H9 (cell line): ENCODE results near the gene PMPCB. TPM values are rescaled to one million over a fixed set of nuclear protein-coding genes. Genes with fewer than 3 reads are reported as not detected.

Experiments used
- DNase-seq: peaks from one replicate; pipeline ENCODE4 v3.0.0-alpha.2; 2017
- H2AFZ ChIP-seq: one replicate; pipeline ENCODE4 v1.6.1; 2013; ENCODE audit warnings: mild to moderate bottlenecking, low read length, control low read depth, moderate library complexity
- H2AK5ac ChIP-seq: 2 replicates; pipeline ENCODE4 v1.6.1; 2013; ENCODE audit warnings: low read length, control low read depth, mixed read lengths; ENCODE audit not compliant: insufficient read length
- H2BK120ac ChIP-seq: one replicate; pipeline ENCODE4 v1.6.1; 2013; ENCODE audit warnings: low read depth, mild to moderate bottlenecking, low read length, control low read depth, inconsistent platforms; ENCODE audit not compliant: poor library complexity, severe bottlenecking
- H2BK12ac ChIP-seq: 2 replicates; pipeline ENCODE4 v1.6.1; 2013; ENCODE audit warnings: low read length, control low read depth, mixed read lengths, low read depth; ENCODE audit not compliant: insufficient read length
- H2BK15ac ChIP-seq: 2 replicates; pipeline ENCODE4 v1.6.1; 2013; ENCODE audit warnings: low read depth, low read length, control low read depth
- H2BK20ac ChIP-seq: one replicate; pipeline ENCODE4 v1.6.1; 2013; ENCODE audit warnings: low read depth, mild to moderate bottlenecking, low read length, control low read depth, inconsistent platforms; ENCODE audit not compliant: poor library complexity, severe bottlenecking
- H2BK5ac ChIP-seq: 2 replicates; pipeline ENCODE4 v1.6.1; 2013; ENCODE audit warnings: low read length, control low read depth, mixed read lengths; ENCODE audit not compliant: insufficient read length
- H3K14ac ChIP-seq: 2 replicates; pipeline ENCODE4 v1.6.1; 2013; ENCODE audit warnings: low read length, control low read depth; ENCODE audit not compliant: insufficient read depth
- H3K18ac ChIP-seq: 2 replicates; pipeline ENCODE4 v1.6.1; 2013; ENCODE audit warnings: low read depth, mild to moderate bottlenecking, mixed read lengths, low read length, control low read depth; ENCODE audit not compliant: insufficient read length
- H3K23ac ChIP-seq: 2 replicates; pipeline ENCODE4 v1.6.1; 2013; ENCODE audit warnings: low read length, control low read depth, mixed read lengths, low read depth; ENCODE audit not compliant: insufficient read length
- H3K23me2 ChIP-seq: 2 replicates; pipeline ENCODE4 v1.6.1; 2013; ENCODE audit warnings: low read depth, mild to moderate bottlenecking, mixed read lengths, low read length, control low read depth; ENCODE audit not compliant: insufficient read length, poor library complexity, severe bottlenecking
- H3K27ac ChIP-seq: 2 replicates; pipeline ENCODE4 v1.5.1; 2013; ENCODE audit warnings: low read length, control low read depth, mixed read lengths, low read depth; ENCODE audit not compliant: insufficient read length
- H3K27me3 ChIP-seq: 2 replicates; pipeline ENCODE4 v1.6.1; 2013; ENCODE audit warnings: low read length, control low read depth, inconsistent platforms; ENCODE audit not compliant: insufficient read depth
- H3K4ac ChIP-seq: 2 replicates; pipeline ENCODE4 v1.6.1; 2013; ENCODE audit warnings: low read depth, mild to moderate bottlenecking, control low read depth, inconsistent platforms, low read length, moderate library complexity
- H3K4me1 ChIP-seq: 2 replicates; pipeline ENCODE4 v1.6.1; 2013; ENCODE audit warnings: low read length, control low read depth, inconsistent platforms; ENCODE audit not compliant: insufficient read depth
- H3K4me2 ChIP-seq: 2 replicates; pipeline ENCODE4 v1.6.1; 2013; ENCODE audit warnings: low read length, control low read depth, mixed read lengths; ENCODE audit not compliant: insufficient read length, insufficient read depth
- H3K56ac ChIP-seq: 2 replicates; pipeline ENCODE4 v1.6.1; 2013; ENCODE audit warnings: low read depth, mild to moderate bottlenecking, mixed read lengths, low read length, control low read depth; ENCODE audit not compliant: insufficient read length
- H3K79me1 ChIP-seq: 2 replicates; pipeline ENCODE4 v1.6.1; 2013; ENCODE audit warnings: low read depth, mild to moderate bottlenecking, moderate library complexity, low read length, control low read depth, inconsistent platforms; ENCODE audit not compliant: insufficient read depth, poor library complexity, severe bottlenecking
- H3K79me2 ChIP-seq: 2 replicates; pipeline ENCODE4 v1.6.1; 2013; ENCODE audit warnings: low read length, control low read depth, inconsistent platforms; ENCODE audit not compliant: insufficient read depth
- H3K9ac ChIP-seq: 2 replicates; pipeline ENCODE4 v1.6.1; 2013; ENCODE audit warnings: low read length, control low read depth, mixed read lengths; ENCODE audit not compliant: insufficient read length; ENCODE audit errors: extremely low read depth
- H3K9me3 ChIP-seq: one replicate; pipeline ENCODE4 v1.6.1; 2013; ENCODE audit warnings: low read depth, low read length, inconsistent platforms; ENCODE audit not compliant: control insufficient read depth
- H3T11ph ChIP-seq: one replicate; pipeline ENCODE4 v1.6.1; 2013; ENCODE audit warnings: mild to moderate bottlenecking, low read length, control low read depth, inconsistent platforms
- H4K20me1 ChIP-seq: one replicate; pipeline ENCODE4 v1.6.1; 2013; ENCODE audit not compliant: control insufficient read depth, insufficient read length, insufficient read depth
- H4K5ac ChIP-seq: 2 replicates; pipeline ENCODE4 v1.6.1; 2013; ENCODE audit warnings: low read depth, mild to moderate bottlenecking, mixed read lengths, low read length, control low read depth; ENCODE audit not compliant: insufficient read length
- H4K8ac ChIP-seq: replicated peaks from 2 replicates; pipeline ENCODE4 v1.6.1; 2013; ENCODE audit warnings: low read length, control low read depth, mixed read lengths, low read depth; ENCODE audit not compliant: insufficient read length
- H4K91ac ChIP-seq: 2 replicates; pipeline ENCODE4 v1.6.1; 2013; ENCODE audit warnings: low read depth, mild to moderate bottlenecking, moderate library complexity, mixed read lengths, low read length, control low read depth; ENCODE audit not compliant: insufficient read length
- H3K27ac Mint-ChIP-seq, 3 experiments: 2 replicates in 2 of 3; 3 replicates in 1 of 3; pipeline ENCODE4 v1.8.0; 2020 to 2021; ENCODE audit warnings: mixed read lengths in 3 of 3, mild to moderate bottlenecking in 1 of 3, moderate library complexity in 1 of 3
- H3K27me3 Mint-ChIP-seq: 2 replicates; pipeline ENCODE4 v1.8.0; 2021; ENCODE audit warnings: low read depth, mild to moderate bottlenecking, moderate library complexity, mixed read lengths
- H3K36me3 Mint-ChIP-seq, 3 experiments: 2 replicates in 2 of 3; 3 replicates in 1 of 3; pipeline ENCODE4 v1.8.0; 2020 to 2021; ENCODE audit warnings: low read depth in 3 of 3, mixed read lengths in 3 of 3; ENCODE audit not compliant: insufficient read depth in 1 of 3
- H3K4me1 Mint-ChIP-seq, 2 experiments: 2 replicates each; pipeline ENCODE4 v1.8.0; 2020; ENCODE audit warnings: mixed read lengths in 2 of 2
- H3K4me3 Mint-ChIP-seq, 2 experiments: 2 replicates in 1 of 2; 3 replicates in 1 of 2; pipeline ENCODE4 v1.8.0; 2020 to 2021; ENCODE audit warnings: mild to moderate bottlenecking in 2 of 2, mixed read lengths in 2 of 2, moderate library complexity in 1 of 2
- H3K9me3 Mint-ChIP-seq, 2 experiments: 2 replicates in 1 of 2; 3 replicates in 1 of 2; pipeline ENCODE4 v1.8.0; 2020; ENCODE audit warnings: mild to moderate bottlenecking in 2 of 2, mixed read lengths in 2 of 2, moderate library complexity in 1 of 2
- CTCF ChIP-seq: fragments of 200-600 bp; sonication (generic); conservative IDR thresholded peaks from 3 replicates; pipeline ENCODE4 v1.8.0; 2021; ENCODE audit warnings: antibody characterized with exemption, mild to moderate bottlenecking
- WGBS: extraction: QIAGEN DNeasy Blood & Tissue Kit; methylation state at CpG from one replicate; pipeline ENCODE4 v1.1.7; 2013; ENCODE audit warnings: missing lambda C conversion rate, low lambda C conversion rate, mixed read lengths; ENCODE audit not compliant: insufficient read length; ENCODE audit errors: extremely low coverage; 5-methylcytosine and 5-hydroxymethylcytosine counted together
- total RNA-seq: library from RNA; stranded (reverse); gene quantifications from 2 replicates; pipeline ENCODE4 v1.2.1, GENCODE V29; 2021

PMPCB gene
- total RNA-seq, 1 experiment from 2014 or later = 90.6 TPM

GRCh38 chr7:103297837-103298179, 573 bp downstream of the PMPCB start:
- no peak overlapping the region for H4K91ac ChIP-seq

More at GRCh38 chr7:103297837-103298179, 573 bp downstream of the PMPCB start:
- Histone ChIP-seq H3K79me2 (peaks cover 4% of the 10 kb centered on the region; the same call in 1 of the 2 replicates), H3K23ac (no peak overlapping the region), H3K9ac (peak overlapping the region; percentile 93), H3K4me2 (peak overlapping the region; percentile 75), H3K9me3 (no peaks in the 10 kb centered on the region), H2AK5ac (no peak overlapping the region), H3K18ac (no peak overlapping the region), H3K56ac (no peak overlapping the region), H2BK20ac (no peak overlapping the region), H2AFZ (no peak overlapping the region), H3K14ac (peak overlapping the region; percentile 88; the same call in 1 of the 2 replicates), H4K20me1 (no peaks in the 10 kb centered on the region), H3K27ac (no peak overlapping the region), H2BK5ac (no peak overlapping the region), H3K4ac (no peak overlapping the region), H2BK120ac (no peak overlapping the region), H3T11ph (no peak overlapping the region), H4K8ac (no peak overlapping the region), H3K4me1 (no peaks in the 10 kb centered on the region), H3K27me3 (no peaks in the 10 kb centered on the region), H3K23me2 (peaks cover 4% of the 10 kb centered on the region), H3K79me1 (peaks cover 4% of the 10 kb centered on the region), H2BK15ac (no peak overlapping the region), H4K5ac (no peak overlapping the region), H2BK12ac (no peak overlapping the region)
- no peaks in the 10 kb centered on the region for H3K9me3 Mint-ChIP-seq
- peaks cover 14 to 16% of the 10 kb centered on the region in 2 experiments for H3K4me1 Mint-ChIP-seq
- no CpG with 5 or more reads among the region's 7 CpGs for WGBS
- peaks cover 13 to 37% (median 37%) of the 10 kb centered on the region in 3 experiments; a peak in 6 of 7 replicates for H3K36me3 Mint-ChIP-seq
- no peak for TF ChIP-seq CTCF
- peaks cover 9% of the 10 kb centered on the region for H3K27me3 Mint-ChIP-seq
- DNase-seq = no peak
- H3K27ac Mint-ChIP-seq = peak overlapping the region; percentile 13 to 95 (median 89); a peak in 6 of 7 replicates
- peak overlapping the region; percentile 88 to 94 for H3K4me3 Mint-ChIP-seq
